Hepatocyte (in vitro differentiated cells): ENCODE data around the gene CHRNB1.

Experiments
- EZH2 ChIP-seq: fragments of 200-600 bp; sonication (generic); IDR thresholded peaks from 2 replicates; pipeline ENCODE4 v1.6.1; 2016; ENCODE audit warnings: antibody characterized with exemption, mild to moderate bottlenecking, borderline replicate concordance
- EZH2phosphoT487 ChIP-seq: fragments of 200-600 bp; sonication (generic); IDR thresholded peaks from one replicate; pipeline ENCODE4 v1.6.1; 2018; ENCODE audit warnings: antibody characterized with exemption, mild to moderate bottlenecking, low read depth, moderate library complexity; ENCODE audit not compliant: unreplicated experiment, severe bottlenecking
- TF ChIP-seq, protein P1 (sequence below): fragments of 200-600 bp; sonication (generic); IDR thresholded peaks from 2 replicates; pipeline ENCODE4 v1.5.1; 2016; ENCODE audit warnings: antibody characterized with exemption, mild to moderate bottlenecking; ENCODE audit not compliant: poor library complexity

- TF ChIP-seq, protein P1, sequence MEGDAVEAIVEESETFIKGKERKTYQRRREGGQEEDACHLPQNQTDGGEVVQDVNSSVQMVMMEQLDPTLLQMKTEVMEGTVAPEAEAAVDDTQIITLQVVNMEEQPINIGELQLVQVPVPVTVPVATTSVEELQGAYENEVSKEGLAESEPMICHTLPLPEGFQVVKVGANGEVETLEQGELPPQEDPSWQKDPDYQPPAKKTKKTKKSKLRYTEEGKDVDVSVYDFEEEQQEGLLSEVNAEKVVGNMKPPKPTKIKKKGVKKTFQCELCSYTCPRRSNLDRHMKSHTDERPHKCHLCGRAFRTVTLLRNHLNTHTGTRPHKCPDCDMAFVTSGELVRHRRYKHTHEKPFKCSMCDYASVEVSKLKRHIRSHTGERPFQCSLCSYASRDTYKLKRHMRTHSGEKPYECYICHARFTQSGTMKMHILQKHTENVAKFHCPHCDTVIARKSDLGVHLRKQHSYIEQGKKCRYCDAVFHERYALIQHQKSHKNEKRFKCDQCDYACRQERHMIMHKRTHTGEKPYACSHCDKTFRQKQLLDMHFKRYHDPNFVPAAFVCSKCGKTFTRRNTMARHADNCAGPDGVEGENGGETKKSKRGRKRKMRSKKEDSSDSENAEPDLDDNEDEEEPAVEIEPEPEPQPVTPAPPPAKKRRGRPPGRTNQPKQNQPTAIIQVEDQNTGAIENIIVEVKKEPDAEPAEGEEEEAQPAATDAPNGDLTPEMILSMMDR, result no peak
- no peak for TF ChIP-seq EZH2
- no peak for TF ChIP-seq EZH2phosphoT487
These were observed 52.8 kb downstream of the CHRNB1 start for GRCh38 chr17:7497636-7498035.
